Activated B cell treated with CpG ODN at 0.5 μM for 24 hours (primary cell): ENCODE data around the gene LPAR2. TPM values are rescaled to one million over a fixed set of nuclear protein-coding genes. Genes with fewer than 3 reads are reported as not detected.
"Not testable (repeated sequence)": the region's sequence is repeated elsewhere in the genome, so short reads cannot be mapped to it uniquely, and the experiment has no call there.

Experiments used
- ATAC-seq: fragments of 200-7000 bp; cut with Tn5 transposase; one replicate; pipeline ENCODE4 v1.10.0; 2021; ENCODE audit warnings: low read depth, mild to moderate bottlenecking, moderate library complexity
- CTCF ChIA-PET: fragments of 350-600 bp; sonication (Branson Sonifier 250); formaldehyde crosslinking; loops from one replicate; lab custom pipeline; 2021; ENCODE audit warnings: antibody characterized with exemption; lab: Charles Lee
- POLR2A ChIA-PET: fragments of 350-600 bp; sonication (Branson Sonifier 250); formaldehyde crosslinking; loops from one replicate; lab custom pipeline; 2021; ENCODE audit warnings: antibody characterized with exemption; lab: Charles Lee
- DNase-seq: peaks from one replicate; pipeline ENCODE4 v3.0.0; 2022
- H3K27ac Mint-ChIP-seq: one replicate; pipeline ENCODE4 v1.8.0; 2020; ENCODE audit warnings: mixed read lengths
- H3K27me3 Mint-ChIP-seq: one replicate; pipeline ENCODE4 v1.8.0; 2021; ENCODE audit warnings: mixed read lengths
- H3K36me3 Mint-ChIP-seq: one replicate; pipeline ENCODE4 v1.8.0; 2021; ENCODE audit warnings: low read depth, mixed read lengths
- H3K4me1 Mint-ChIP-seq: one replicate; pipeline ENCODE4 v1.8.0; 2021; ENCODE audit warnings: mixed read lengths
- H3K4me3 Mint-ChIP-seq: one replicate; pipeline ENCODE4 v1.8.0; 2020; ENCODE audit warnings: mild to moderate bottlenecking, mixed read lengths
- H3K9me3 Mint-ChIP-seq: one replicate; pipeline ENCODE4 v1.8.0; 2020; ENCODE audit warnings: mixed read lengths
- intact Hi-C: fragments of 100-400 bp; cut with micrococcal nuclease; formaldehyde crosslinking; loops from one replicate; pipeline ENCODE4 v1.15.1; 2024
- total RNA-seq: library from RNA; stranded (reverse); gene quantifications from 2 replicates; pipeline ENCODE4 v1.2.3, GENCODE V29; 2022
- TF ChIP-seq, protein P1 (sequence below): fragments of 200-600 bp; IDR thresholded peaks from one replicate; pipeline ENCODE4 v1.8.0; 2022; ENCODE audit warnings: antibody characterized with exemption, mild to moderate bottlenecking

LPAR2 gene
- total RNA-seq, 1 donor from 2014 or later = 33.7 TPM

DNA sequence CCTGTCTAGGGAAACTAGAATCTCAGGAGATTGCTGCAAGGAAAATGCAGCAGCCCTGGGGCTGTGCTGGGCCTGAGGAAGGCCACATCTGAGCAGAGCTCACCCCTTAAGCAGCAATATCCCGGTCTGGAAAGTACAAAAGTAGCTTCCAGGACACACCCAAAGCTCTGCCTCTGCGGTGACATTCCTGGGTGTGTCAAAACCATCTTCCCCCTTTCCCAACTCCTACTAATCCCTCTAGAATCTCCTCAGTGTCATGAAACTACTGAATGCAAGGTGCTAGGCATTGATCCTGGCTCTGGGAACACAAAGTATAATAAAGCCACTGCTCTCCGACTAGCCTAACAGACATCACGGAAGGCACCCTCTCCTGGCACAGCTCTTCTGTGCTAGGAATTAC, 14.5 kb downstream of the LPAR2 start:
- Mint-ChIP-seq H3K36me3 (peaks cover 9% of the 10 kb centered on the region), H3K9me3 (no peaks in the 10 kb centered on the region), H3K4me1 (peaks cover 30% of the 10 kb centered on the region), H3K4me3 (no peak overlapping the region), H3K27me3 (no peaks in the 10 kb centered on the region), H3K27ac (no peak overlapping the region)
- ATAC-seq = no peak
- intact Hi-C loops = loop anchor here (10.0 kb wide), 1 partner anchor 229 kb away; no protein-coding TSS in a partner anchor
- DNase-seq = no peak
- POLR2A ChIA-PET = no interaction called here
- CTCF ChIA-PET = no interaction called here
- TF ChIP-seq, protein P1, sequence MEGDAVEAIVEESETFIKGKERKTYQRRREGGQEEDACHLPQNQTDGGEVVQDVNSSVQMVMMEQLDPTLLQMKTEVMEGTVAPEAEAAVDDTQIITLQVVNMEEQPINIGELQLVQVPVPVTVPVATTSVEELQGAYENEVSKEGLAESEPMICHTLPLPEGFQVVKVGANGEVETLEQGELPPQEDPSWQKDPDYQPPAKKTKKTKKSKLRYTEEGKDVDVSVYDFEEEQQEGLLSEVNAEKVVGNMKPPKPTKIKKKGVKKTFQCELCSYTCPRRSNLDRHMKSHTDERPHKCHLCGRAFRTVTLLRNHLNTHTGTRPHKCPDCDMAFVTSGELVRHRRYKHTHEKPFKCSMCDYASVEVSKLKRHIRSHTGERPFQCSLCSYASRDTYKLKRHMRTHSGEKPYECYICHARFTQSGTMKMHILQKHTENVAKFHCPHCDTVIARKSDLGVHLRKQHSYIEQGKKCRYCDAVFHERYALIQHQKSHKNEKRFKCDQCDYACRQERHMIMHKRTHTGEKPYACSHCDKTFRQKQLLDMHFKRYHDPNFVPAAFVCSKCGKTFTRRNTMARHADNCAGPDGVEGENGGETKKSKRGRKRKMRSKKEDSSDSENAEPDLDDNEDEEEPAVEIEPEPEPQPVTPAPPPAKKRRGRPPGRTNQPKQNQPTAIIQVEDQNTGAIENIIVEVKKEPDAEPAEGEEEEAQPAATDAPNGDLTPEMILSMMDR = no peak

DNA sequence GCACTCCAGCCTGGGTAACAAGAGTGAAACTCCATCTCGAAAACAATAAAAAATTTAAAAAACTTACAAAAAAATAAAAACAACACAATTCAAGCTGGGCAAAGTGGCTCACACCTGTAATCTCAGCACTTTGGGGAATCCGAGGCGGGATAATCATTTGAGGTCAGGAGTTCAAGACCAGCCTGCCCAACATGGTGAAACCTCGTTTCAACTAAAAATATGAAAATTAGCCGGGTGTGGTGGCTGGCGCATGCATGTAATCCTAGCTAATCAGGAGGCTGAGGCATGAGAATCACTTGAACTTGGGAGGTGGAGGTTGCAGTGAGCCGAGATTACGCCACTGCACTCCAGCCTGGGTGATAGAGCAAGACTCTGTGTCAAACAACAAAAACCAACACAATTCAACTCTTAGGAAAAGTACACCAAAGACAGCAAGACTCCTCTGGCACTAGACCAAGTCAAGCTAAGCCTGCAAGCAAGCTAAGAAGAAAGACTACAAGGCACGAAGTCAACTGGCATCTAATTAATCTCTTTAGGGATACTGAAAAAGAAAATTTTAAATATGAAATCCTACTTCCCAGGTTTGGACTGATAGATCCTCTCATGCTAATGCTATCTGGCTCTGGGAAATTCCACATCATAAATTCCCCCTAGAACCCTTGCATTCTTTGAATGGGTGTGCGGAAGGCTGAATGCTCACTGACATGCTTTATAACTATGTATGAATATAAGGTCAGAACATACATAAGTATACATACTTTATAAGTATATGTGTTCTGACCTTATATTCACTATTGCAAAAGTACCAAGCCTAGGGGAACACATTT, 17.4 kb downstream of the LPAR2 start:
- Mint-ChIP-seq H3K36me3 (peaks cover 17% of the 10 kb centered on the region), H3K4me3 (no peak overlapping the region), H3K27ac (no peak overlapping the region), H3K4me1 (peaks cover 21% of the 10 kb centered on the region), H3K9me3 (no peaks in the 10 kb centered on the region), H3K27me3 (no peaks in the 10 kb centered on the region)
- POLR2A ChIA-PET = interaction anchor here (0.6 to 0.8 kb wide), 3 partner anchors 9 to 58 kb away, joined by 3 to 8 read pairs (median 3); no protein-coding TSS in a partner anchor
- intact Hi-C loops = loop anchor here (10.0 kb wide), 1 partner anchor 226 kb away; no protein-coding TSS in a partner anchor
- TF ChIP-seq, protein P1 = no peak
- CTCF ChIA-PET = no interaction called here
- DNase-seq (no peak), ATAC-seq (no peak)

DNA sequence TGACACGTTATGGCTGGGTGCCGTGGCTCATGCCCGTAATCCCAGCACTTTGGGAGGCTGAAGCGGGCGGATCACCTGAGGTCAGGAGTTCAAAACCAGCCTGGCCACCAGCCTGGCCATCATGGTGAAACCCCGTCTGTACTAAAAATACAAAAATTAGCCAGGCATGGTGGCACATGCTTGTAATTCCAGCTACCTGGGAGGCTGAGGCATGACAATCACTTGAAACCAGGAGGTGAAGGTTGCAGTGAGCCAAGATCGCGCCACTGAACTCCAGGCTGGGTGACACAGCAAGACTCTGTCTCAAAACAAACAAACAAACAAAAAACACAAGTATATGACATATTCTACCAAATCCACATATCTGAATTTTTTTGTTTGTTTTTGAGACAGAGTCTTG, 21.3 kb downstream of the LPAR2 start:
- intact Hi-C loops = loop anchor here (1.0 kb wide), 1 partner anchor 12 kb away; the partner anchor contains the start of gene PBX4
- Mint-ChIP-seq H3K4me1 (peaks cover 26% of the 10 kb centered on the region), H3K36me3 (peaks cover 18% of the 10 kb centered on the region)
- ATAC-seq, H3K9me3 Mint-ChIP-seq, DNase-seq, H3K27me3 Mint-ChIP-seq, H3K27ac Mint-ChIP-seq, H3K4me3 Mint-ChIP-seq, CTCF ChIA-PET: not testable (repeated sequence)
- POLR2A ChIA-PET = interaction anchor here (0.9 kb wide), 1 partner anchor 22 kb away, joined by 3 read pairs; the partner anchor contains the start of gene LPAR2

DNA sequence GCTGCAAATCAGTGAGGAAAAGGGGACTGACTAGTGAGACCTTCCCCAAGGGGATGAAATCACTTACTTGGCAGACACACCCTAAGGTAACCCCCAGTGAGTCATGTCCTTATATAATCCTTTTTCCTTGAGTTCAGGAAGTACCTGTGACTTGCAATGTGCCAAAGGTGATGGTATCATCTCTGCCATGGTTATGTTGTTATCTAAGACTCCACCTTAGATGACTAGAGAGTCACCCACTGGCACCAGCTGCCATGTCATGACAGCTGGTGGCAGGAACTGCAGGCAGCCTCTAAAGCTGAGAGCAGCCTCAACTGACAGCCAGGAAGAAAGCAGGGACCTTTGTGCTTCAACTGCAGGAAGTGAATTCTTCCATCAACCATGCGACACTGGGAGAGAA, 22.0 kb downstream of the LPAR2 start:
- H3K9me3 Mint-ChIP-seq = no peaks in the 10 kb centered on the region
- peak; percentile 53 for ATAC-seq
- H3K4me3 Mint-ChIP-seq = no peak overlapping the region
- ChIA-PET POLR2A (interaction anchor here (0.6 to 1.8 kb wide), 4 partner anchors 22 to 164 kb away, joined by 3 to 5 read pairs (median 4); partner anchors contain the start of genes LPAR2 and NDUFA13), CTCF (interaction anchor here (1.0 kb wide), 1 partner anchor 52 kb away, joined by 3 read pairs; no protein-coding TSS in a partner anchor)
- TF ChIP-seq, protein P1 = no peak
- peaks cover 33% of the 10 kb centered on the region for H3K4me1 Mint-ChIP-seq
- peaks cover 18% of the 10 kb centered on the region for H3K36me3 Mint-ChIP-seq
- no peaks in the 10 kb centered on the region for H3K27me3 Mint-ChIP-seq
- H3K27ac Mint-ChIP-seq = peak overlapping the region; percentile 62
- no peak for DNase-seq
- intact Hi-C loops = loop anchor here (1.0 kb wide), 1 partner anchor 12 kb away; the partner anchor contains the start of gene PBX4

DNA sequence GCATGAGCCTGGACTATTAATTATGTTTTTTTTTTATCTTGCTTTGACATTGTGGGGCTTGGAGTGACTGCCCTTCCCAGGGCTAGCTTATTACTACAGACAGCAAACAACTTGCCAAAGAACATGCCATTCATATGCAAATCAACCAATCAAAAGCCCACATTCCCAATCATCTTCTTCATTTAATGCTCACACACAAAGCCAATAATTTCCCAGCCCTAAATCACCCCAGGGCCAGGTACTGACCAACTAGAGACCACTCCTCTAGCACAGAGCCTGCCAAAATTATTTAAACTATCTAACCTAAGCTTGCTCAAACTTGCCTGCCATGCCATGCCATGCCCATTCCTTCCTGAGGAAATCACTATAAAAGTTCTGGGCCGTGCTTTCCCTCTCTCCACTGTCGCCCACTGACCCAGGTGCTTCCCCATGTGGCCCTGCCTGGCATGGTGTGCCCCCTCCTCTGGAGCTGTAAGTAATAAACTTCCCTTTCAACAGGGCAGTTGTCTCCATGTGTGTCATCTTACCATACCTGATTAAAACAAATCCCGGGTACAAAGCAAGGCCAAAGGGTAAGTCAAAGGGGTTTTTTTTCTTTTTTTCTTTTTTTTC, 25.2 kb downstream of the LPAR2 start:
- intact Hi-C loops = no loop called here

More for the DNA sequence above, 25.2 kb downstream of the LPAR2 start:
- peaks cover 13% of the 10 kb centered on the region for H3K36me3 Mint-ChIP-seq
- CTCF ChIA-PET = no interaction called here
- no peak for DNase-seq
- TF ChIP-seq, protein P1 = no peak
- H3K27ac Mint-ChIP-seq = peak overlapping the region; percentile 46
- no peak for ATAC-seq
- H3K9me3 Mint-ChIP-seq = no peaks in the 10 kb centered on the region
- H3K4me3 Mint-ChIP-seq = no peak overlapping the region
- H3K27me3 Mint-ChIP-seq = no peaks in the 10 kb centered on the region
- H3K4me1 Mint-ChIP-seq = peaks cover 52% of the 10 kb centered on the region
- POLR2A ChIA-PET = interaction anchor here (0.7 to 1.1 kb wide), 2 partner anchors 18 to 26 kb away, joined by 3 to 4 read pairs; no protein-coding TSS in a partner anchor
